ENCODE measurements around the gene CTDP1.

CTDP1 gene

DNA sequence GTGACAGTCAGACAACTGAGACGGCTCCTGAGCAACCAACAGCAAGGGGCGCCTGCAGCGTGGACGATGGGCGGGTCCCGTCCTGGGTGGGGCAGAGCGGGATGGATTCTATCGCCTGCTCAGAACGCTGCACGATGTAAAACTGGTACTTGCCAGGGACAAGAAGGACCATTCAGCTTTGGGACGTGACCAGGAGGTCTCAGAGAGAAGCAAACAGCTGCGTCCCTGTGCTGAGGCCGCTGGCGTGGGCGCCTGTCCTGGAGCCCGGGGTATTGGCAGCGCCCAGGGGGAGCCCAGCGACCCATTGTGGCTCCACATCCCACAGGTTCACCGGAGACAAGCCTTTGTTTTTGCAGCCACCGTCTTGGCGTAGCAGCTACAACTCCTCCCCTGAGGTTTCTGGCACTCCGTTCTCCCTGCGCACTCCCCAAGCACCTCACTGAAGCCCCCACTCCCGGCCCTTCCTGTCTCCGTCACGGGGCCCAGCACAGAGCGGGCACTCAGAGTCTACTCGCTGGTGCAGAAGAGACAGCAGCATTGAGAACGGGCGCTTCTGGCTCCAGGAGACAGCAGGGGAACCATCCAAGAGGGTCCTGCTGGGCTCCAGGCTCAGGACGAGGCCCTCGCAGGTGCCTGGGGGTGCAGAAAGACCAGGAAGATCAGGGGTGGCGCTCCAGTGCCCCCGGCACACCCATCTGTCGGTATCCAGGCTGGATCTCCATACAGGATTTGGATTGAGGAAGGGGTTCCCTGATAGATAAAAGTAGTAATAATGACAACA lies 96.0 kb downstream of the CTDP1 start:
- Histone ChIP-seq H3K4me2 (ENCODE audit: low read length) (no peak overlapping the region), H2BK120ac (ENCODE audit: low read depth, low read length) (no peak overlapping the region), H3K79me1 (ENCODE audit: low read length) (no peaks in the 10 kb centered on the region), H3K18ac (ENCODE audit: low read length) (no peak overlapping the region), H3K36me3 (ENCODE audit: control insufficient read depth, insufficient read depth, low read length) (no peaks in the 10 kb centered on the region), H3K79me2 (ENCODE audit: control insufficient read depth, insufficient read depth, low read length) (no peaks in the 10 kb centered on the region), H2BK5ac (ENCODE audit: low read length) (no peak overlapping the region), H3K4me1 (ENCODE audit: control insufficient read depth, low read depth, low read length) (no peaks in the 10 kb centered on the region), H4K5ac (ENCODE audit: low read length) (no peak overlapping the region), H3K4me3 (ENCODE audit: low read length) (no peak overlapping the region), H2AK5ac (ENCODE audit: low read length) (no peak overlapping the region), H3K27ac (ENCODE audit: low read depth, low read length) (no peak overlapping the region), H3K9ac (ENCODE audit: low read length) (no peak overlapping the region), H4K8ac (ENCODE audit: low read depth, low read length) (no peak overlapping the region), H3K23ac (ENCODE audit: low read length) (no peak overlapping the region), H3K4ac (ENCODE audit: low read depth, low read length) (no peak overlapping the region), H3K56ac (ENCODE audit: low read length) (no peak overlapping the region), H2BK15ac (replicated peaks; ENCODE audit: low read depth) (no peak overlapping the region), H3K27me3 (ENCODE audit: insufficient read depth, low read length, poor library complexity) (no peaks in the 10 kb centered on the region)
- no peak for DNase-seq
- no CpG with 5 or more reads among the region's 35 CpGs for WGBS (ENCODE audit: extremely low coverage, insufficient coverage, low lambda C conversion rate)

DNA sequence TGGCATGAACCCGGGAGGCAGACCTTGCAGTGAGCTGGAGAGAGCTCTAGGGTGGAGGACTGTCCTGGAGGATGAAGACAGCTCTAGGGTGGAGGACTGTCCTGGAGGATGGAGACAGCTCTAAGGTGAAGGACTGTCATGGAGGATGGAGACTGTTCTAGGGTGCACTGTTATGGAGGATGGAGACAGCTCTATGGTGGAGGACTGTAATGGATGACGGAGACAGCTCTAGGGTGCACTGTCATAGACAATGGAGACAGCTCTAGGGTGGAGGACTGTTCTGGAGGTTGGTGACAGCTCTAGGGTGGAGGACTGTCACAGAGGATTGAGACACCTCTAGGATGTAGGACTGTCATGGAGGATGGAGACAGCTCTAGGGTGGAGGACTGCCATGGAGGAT lies 97.1 kb downstream of the CTDP1 start:
- no peak for DNase-seq
- H2BK120ac ChIP-seq (ENCODE audit: low read depth, low read length) = no peak overlapping the region
- H3K79me2 ChIP-seq (ENCODE audit: control insufficient read depth, insufficient read depth, low read length) = no peaks in the 10 kb centered on the region
- no peak overlapping the region for H4K8ac ChIP-seq (ENCODE audit: low read depth, low read length)
- H3K18ac ChIP-seq (ENCODE audit: low read length) = no peak overlapping the region
- H3K27ac ChIP-seq (ENCODE audit: low read depth, low read length) = no peak overlapping the region
- no peaks in the 10 kb centered on the region for H3K4me1 ChIP-seq (ENCODE audit: control insufficient read depth, low read depth, low read length)
- no peak overlapping the region for H2AK5ac ChIP-seq (ENCODE audit: low read length)
- no CpG with 5 or more reads among the region's 2 CpGs for WGBS (ENCODE audit: extremely low coverage, insufficient coverage, low lambda C conversion rate)
- no peak overlapping the region for H3K4me2 ChIP-seq (ENCODE audit: low read length)
- no peaks in the 10 kb centered on the region for H3K27me3 ChIP-seq (ENCODE audit: insufficient read depth, low read length, poor library complexity)
- H3K4me3 ChIP-seq (ENCODE audit: low read length) = no peak overlapping the region
- no peak overlapping the region for H3K23ac ChIP-seq (ENCODE audit: low read length)
- H3K56ac ChIP-seq (ENCODE audit: low read length) = no peak overlapping the region
- H3K79me1 ChIP-seq (ENCODE audit: low read length) = no peaks in the 10 kb centered on the region
- H3K9ac ChIP-seq (ENCODE audit: low read length) = no peak overlapping the region
- H2BK5ac ChIP-seq (ENCODE audit: low read length) = no peak overlapping the region
- H4K5ac ChIP-seq (ENCODE audit: low read length) = no peak overlapping the region
- no peaks in the 10 kb centered on the region for H3K36me3 ChIP-seq (ENCODE audit: control insufficient read depth, insufficient read depth, low read length)
- no peak overlapping the region for H2BK15ac ChIP-seq (replicated peaks; ENCODE audit: low read depth)
- H3K4ac ChIP-seq (ENCODE audit: low read depth, low read length) = no peak overlapping the region

DNA sequence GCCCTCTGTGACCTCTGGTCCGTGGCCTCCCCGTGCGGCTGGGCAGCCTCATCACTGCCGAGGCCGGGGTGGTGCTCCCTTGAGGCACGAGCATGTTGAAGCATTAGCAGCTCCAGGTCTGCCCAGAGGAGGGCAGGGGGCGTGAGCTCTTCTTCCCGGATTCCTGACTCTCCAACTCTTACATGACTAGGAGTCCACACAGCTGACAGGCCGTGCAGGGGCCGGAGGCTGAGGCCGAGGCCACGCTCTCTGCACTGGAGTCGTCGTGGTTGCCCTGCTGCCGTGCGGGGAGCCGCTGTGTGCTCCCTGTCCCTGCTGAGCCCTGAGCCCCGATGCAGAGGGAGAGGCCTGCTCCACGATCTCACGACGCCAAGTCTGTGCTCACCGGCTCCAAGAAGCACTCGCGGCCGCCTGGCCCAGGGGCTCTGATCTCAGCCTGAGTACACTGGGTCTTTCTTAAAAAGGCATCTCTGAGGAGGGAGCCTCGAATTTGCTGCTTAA lies 98.7 kb downstream of the CTDP1 start:
- H3K4me3 ChIP-seq (ENCODE audit: low read length) = no peak overlapping the region
- WGBS (ENCODE audit: extremely low coverage, insufficient coverage, low lambda C conversion rate) = no CpG with 5 or more reads among the region's 26 CpGs
- H2BK15ac ChIP-seq (replicated peaks; ENCODE audit: low read depth) = no peak overlapping the region
- no peak overlapping the region for H2AK5ac ChIP-seq (ENCODE audit: low read length)
- no peak overlapping the region for H3K27ac ChIP-seq (ENCODE audit: low read depth, low read length)
- no peaks in the 10 kb centered on the region for H3K79me1 ChIP-seq (ENCODE audit: low read length)
- no peak overlapping the region for H4K8ac ChIP-seq (ENCODE audit: low read depth, low read length)
- no peak for DNase-seq
- H3K79me2 ChIP-seq (ENCODE audit: control insufficient read depth, insufficient read depth, low read length) = no peaks in the 10 kb centered on the region
- no peak overlapping the region for H3K56ac ChIP-seq (ENCODE audit: low read length)
- H3K4ac ChIP-seq (ENCODE audit: low read depth, low read length) = no peak overlapping the region
- no peaks in the 10 kb centered on the region for H3K27me3 ChIP-seq (ENCODE audit: insufficient read depth, low read length, poor library complexity)
- H3K23ac ChIP-seq (ENCODE audit: low read length) = no peak overlapping the region
- H3K36me3 ChIP-seq (ENCODE audit: control insufficient read depth, insufficient read depth, low read length) = no peaks in the 10 kb centered on the region
- no peak overlapping the region for H4K5ac ChIP-seq (ENCODE audit: low read length)
- no peak overlapping the region for H3K18ac ChIP-seq (ENCODE audit: low read length)
- H3K9ac ChIP-seq (ENCODE audit: low read length) = no peak overlapping the region
- no peaks in the 10 kb centered on the region for H3K4me1 ChIP-seq (ENCODE audit: control insufficient read depth, low read depth, low read length)
- H2BK5ac ChIP-seq (ENCODE audit: low read length) = no peak overlapping the region
- no peak overlapping the region for H3K4me2 ChIP-seq (ENCODE audit: low read length)
- no peak overlapping the region for H2BK120ac ChIP-seq (ENCODE audit: low read depth, low read length)

DNA sequence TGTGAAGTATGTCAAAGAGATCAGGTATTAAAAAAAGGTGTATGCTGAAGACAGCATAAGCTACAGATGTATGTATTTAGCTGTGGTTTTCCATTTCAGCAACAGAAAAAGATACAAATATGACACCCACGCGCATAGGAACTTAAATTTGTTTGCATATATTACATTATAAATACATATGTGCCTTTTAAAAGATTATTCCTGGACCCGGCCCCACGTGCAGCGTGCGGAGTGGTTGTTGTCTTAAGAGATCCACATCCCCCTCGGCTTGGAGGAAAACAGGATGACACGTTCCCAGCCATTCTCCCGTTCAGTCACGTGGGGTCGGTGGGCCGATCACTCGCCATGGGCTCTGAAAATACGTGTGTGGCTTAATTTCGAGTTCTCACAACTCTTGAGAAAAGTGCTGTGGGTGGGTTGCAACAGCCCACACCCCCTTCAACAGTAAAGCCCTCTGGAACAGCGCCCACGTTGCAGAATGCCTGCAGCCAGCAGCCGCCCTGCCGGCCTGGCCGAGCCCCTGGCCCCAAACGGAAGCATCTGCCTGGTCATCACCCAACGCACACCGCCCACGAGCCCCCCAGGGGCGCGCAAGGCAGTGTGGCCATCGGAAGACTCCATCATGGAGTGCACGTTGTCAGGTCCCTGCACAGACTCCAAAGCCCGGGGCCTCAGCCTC lies 99.6 kb downstream of the CTDP1 start:
- no peak overlapping the region for H4K5ac ChIP-seq (ENCODE audit: low read length)
- DNase-seq = no peak
- H3K27ac ChIP-seq (ENCODE audit: low read depth, low read length) = no peak overlapping the region
- H2AK5ac ChIP-seq (ENCODE audit: low read length) = no peak overlapping the region
- no peak overlapping the region for H3K56ac ChIP-seq (ENCODE audit: low read length)
- H3K79me1 ChIP-seq (ENCODE audit: low read length) = no peaks in the 10 kb centered on the region
- no peaks in the 10 kb centered on the region for H3K79me2 ChIP-seq (ENCODE audit: control insufficient read depth, insufficient read depth, low read length)
- H2BK5ac ChIP-seq (ENCODE audit: low read length) = no peak overlapping the region
- H3K4me3 ChIP-seq (ENCODE audit: low read length) = no peak overlapping the region
- H2BK120ac ChIP-seq (ENCODE audit: low read depth, low read length) = no peak overlapping the region
- H3K27me3 ChIP-seq (ENCODE audit: insufficient read depth, low read length, poor library complexity) = no peaks in the 10 kb centered on the region
- H3K4ac ChIP-seq (ENCODE audit: low read depth, low read length) = no peak overlapping the region
- no peaks in the 10 kb centered on the region for H3K4me1 ChIP-seq (ENCODE audit: control insufficient read depth, low read depth, low read length)
- no peak overlapping the region for H4K8ac ChIP-seq (ENCODE audit: low read depth, low read length)
- no peak overlapping the region for H3K9ac ChIP-seq (ENCODE audit: low read length)
- H3K18ac ChIP-seq (ENCODE audit: low read length) = no peak overlapping the region
- no CpG with 5 or more reads among the region's 29 CpGs for WGBS (ENCODE audit: extremely low coverage, insufficient coverage, low lambda C conversion rate)
- H3K4me2 ChIP-seq (ENCODE audit: low read length) = no peak overlapping the region
- H3K36me3 ChIP-seq (ENCODE audit: control insufficient read depth, insufficient read depth, low read length) = no peaks in the 10 kb centered on the region
- H3K23ac ChIP-seq (ENCODE audit: low read length) = no peak overlapping the region
- H2BK15ac ChIP-seq (replicated peaks; ENCODE audit: low read depth) = no peak overlapping the region

DNA sequence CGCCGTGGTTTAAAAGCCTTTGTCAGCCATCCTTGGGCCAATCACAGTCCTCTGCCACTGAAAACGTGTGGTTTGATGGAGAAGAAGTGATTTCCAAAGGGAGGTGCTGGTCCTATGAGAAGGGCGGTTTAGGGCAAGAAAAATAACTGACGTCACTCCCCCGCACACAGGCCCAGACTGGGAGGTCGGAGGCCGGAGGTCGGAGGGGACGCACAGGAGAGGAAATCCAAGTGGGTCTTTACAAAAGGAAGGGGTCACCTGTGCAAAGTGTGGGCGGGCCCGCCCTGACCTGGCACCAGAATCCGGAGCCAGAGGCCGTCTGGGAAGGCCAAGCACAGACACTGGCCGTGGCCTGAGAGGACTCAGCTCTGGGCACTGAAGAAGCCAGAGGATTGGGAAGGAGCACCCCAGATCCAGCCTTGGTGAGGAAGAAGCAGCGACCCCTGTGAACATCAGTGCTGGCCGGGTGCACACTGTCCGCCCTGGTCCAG lies 100.1 kb downstream of the CTDP1 start:
- Histone ChIP-seq H3K23ac (ENCODE audit: low read length) (no peak overlapping the region), H3K4me1 (ENCODE audit: control insufficient read depth, low read depth, low read length) (no peaks in the 10 kb centered on the region), H3K79me1 (ENCODE audit: low read length) (no peaks in the 10 kb centered on the region), H2BK120ac (ENCODE audit: low read depth, low read length) (no peak overlapping the region), H2BK15ac (replicated peaks; ENCODE audit: low read depth) (no peak overlapping the region), H4K5ac (ENCODE audit: low read length) (no peak overlapping the region), H3K4ac (ENCODE audit: low read depth, low read length) (no peak overlapping the region), H3K36me3 (ENCODE audit: control insufficient read depth, insufficient read depth, low read length) (no peaks in the 10 kb centered on the region), H3K18ac (ENCODE audit: low read length) (no peak overlapping the region), H3K27me3 (ENCODE audit: insufficient read depth, low read length, poor library complexity) (no peaks in the 10 kb centered on the region), H3K4me2 (ENCODE audit: low read length) (no peak overlapping the region), H3K79me2 (ENCODE audit: control insufficient read depth, insufficient read depth, low read length) (no peaks in the 10 kb centered on the region), H2AK5ac (ENCODE audit: low read length) (no peak overlapping the region), H3K27ac (ENCODE audit: low read depth, low read length) (no peak overlapping the region), H2BK5ac (ENCODE audit: low read length) (no peak overlapping the region), H3K56ac (ENCODE audit: low read length) (no peak overlapping the region), H3K9ac (ENCODE audit: low read length) (no peak overlapping the region), H4K8ac (ENCODE audit: low read depth, low read length) (no peak overlapping the region), H3K4me3 (ENCODE audit: low read length) (no peak overlapping the region)
- DNase-seq = no peak
- no CpG with 5 or more reads among the region's 18 CpGs for WGBS (ENCODE audit: extremely low coverage, insufficient coverage, low lambda C conversion rate)
